HEK293 (cell line): Measurements from ENCODE around the gene SEMA4C.
"Not testable (repeated sequence)": the region's sequence is repeated elsewhere in the genome, so short reads cannot be mapped to it uniquely, and the experiment has no call there.

Source experiments
- CTCF ChIA-PET: fragments of 350-600 bp; formaldehyde crosslinking; extraction: SDS; loops from one replicate; lab custom pipeline; 2021; ENCODE audit warnings: antibody characterized with exemption; lab: Yijun Ruan, JAX
- POLR2A ChIA-PET: fragments of 300-600 bp; formaldehyde crosslinking; extraction: SDS; loops from one replicate; lab custom pipeline; 2020; ENCODE audit warnings: antibody characterized with exemption, inconsistent platforms; lab: Yijun Ruan, JAX
- H3K27ac ChIP-seq: fragments of 200-500 bp; sonication (Bioruptor generic); 2 replicates; pipeline ENCODE4 v1.5.1; 2014; ENCODE audit warnings: low read depth, low read length, control low read depth, inconsistent platforms; ENCODE audit errors: extremely low read depth
- H3K36me3 ChIP-seq, 2 experiments: fragments of 200-500 bp in 1 of 2; sonication (Bioruptor generic) in 1 of 2; 1 replicate in 1 of 2; 2 replicates in 1 of 2; pipeline ENCODE4 v1.5.1; 2014 to 2017; ENCODE audit warnings: inconsistent platforms in 2 of 2, low read length in 2 of 2; ENCODE audit not compliant: control insufficient read depth in 2 of 2, insufficient read depth in 1 of 2
- H3K4me1 ChIP-seq: fragments of 200-500 bp; sonication (Bioruptor generic); 2 replicates; pipeline ENCODE4 v1.5.1; 2014; ENCODE audit warnings: mild to moderate bottlenecking, low read length, inconsistent platforms; ENCODE audit not compliant: control insufficient read depth, insufficient read depth
- H3K4me3 ChIP-seq: 2 replicates; pipeline ENCODE4 v1.5.1; 2011; ENCODE audit warnings: low read depth, mild to moderate bottlenecking, control low read depth, low read length, moderate library complexity
- H3K9me3 ChIP-seq: fragments of 200-500 bp; sonication (Bioruptor generic); 2 replicates; pipeline ENCODE4 v1.5.1; 2014; ENCODE audit warnings: low read depth, low read length, inconsistent platforms; ENCODE audit not compliant: control insufficient read depth, insufficient read depth
- GLI4 ChIP-seq: fragments of 450-650 bp; formaldehyde crosslinking; IDR thresholded peaks from 2 replicates; pipeline ENCODE4 v1.5.1; 2016; ENCODE audit warnings: missing biosample characterization, missing genetic modification characterization
- KLF1 ChIP-seq: fragments of 450-650 bp; formaldehyde crosslinking; IDR thresholded peaks from 2 replicates; pipeline ENCODE4 v1.5.1; 2016; ENCODE audit warnings: missing biosample characterization, missing genetic modification characterization
- MZF1 ChIP-seq: fragments of 450-650 bp; formaldehyde crosslinking; IDR thresholded peaks from 2 replicates; pipeline ENCODE4 v1.5.1; 2017; ENCODE audit warnings: missing biosample characterization, missing genetic modification characterization, borderline replicate concordance
- RBAK ChIP-seq: fragments of 450-650 bp; formaldehyde crosslinking; IDR thresholded peaks from 2 replicates; pipeline ENCODE4 v1.5.1; 2016; ENCODE audit warnings: missing biosample characterization, missing genetic modification characterization
- WT1 ChIP-seq: fragments of 450-650 bp; formaldehyde crosslinking; IDR thresholded peaks from 2 replicates; pipeline ENCODE4 v1.5.1; 2016; ENCODE audit warnings: missing biosample characterization, missing genetic modification characterization
- ZFP37 ChIP-seq: fragments of 450-650 bp; formaldehyde crosslinking; IDR thresholded peaks from 2 replicates; pipeline ENCODE4 v1.5.1; 2016; ENCODE audit warnings: missing biosample characterization, missing genetic modification characterization
- ZNF184 ChIP-seq: fragments of 450-650 bp; IDR thresholded peaks from 2 replicates; pipeline ENCODE4 v1.5.1; 2018; ENCODE audit warnings: missing biosample characterization, mild to moderate bottlenecking, missing genetic modification characterization
- ZNF223 ChIP-seq: fragments of 450-650 bp; formaldehyde crosslinking; IDR thresholded peaks from 2 replicates; pipeline ENCODE4 v1.5.1; 2016; ENCODE audit warnings: missing biosample characterization, missing genetic modification characterization
- ZNF24 ChIP-seq: fragments of 450-650 bp; formaldehyde crosslinking; IDR thresholded peaks from 2 replicates; pipeline ENCODE4 v1.5.1; 2016; ENCODE audit warnings: missing biosample characterization, missing genetic modification characterization
- ZNF274 ChIP-seq, 2 experiments: fragments of 200-500 bp in 1 of 2; fragments of 450-650 bp in 1 of 2; sonication (Bioruptor generic) in 1 of 2; formaldehyde crosslinking in 1 of 2; IDR thresholded peaks; 2 replicates each; pipeline versions ENCODE4 v1.5.1 to v1.6.1; 2014 to 2016; ENCODE audit warnings: borderline replicate concordance in 1 of 2, inconsistent platforms in 1 of 2, low read length in 1 of 2, missing biosample characterization in 1 of 2, missing genetic modification characterization in 1 of 2
- ZNF341 ChIP-seq: fragments of 450-650 bp; formaldehyde crosslinking; IDR thresholded peaks from 2 replicates; pipeline ENCODE4; 2016; ENCODE audit warnings: low read depth, missing biosample characterization, missing genetic modification characterization
- ZNF416 ChIP-seq: fragments of 450-650 bp; formaldehyde crosslinking; IDR thresholded peaks from 2 replicates; pipeline ENCODE4 v1.5.1; 2016; ENCODE audit warnings: missing biosample characterization, missing genetic modification characterization
- ZNF423 ChIP-seq: fragments of 450-650 bp; formaldehyde crosslinking; IDR thresholded peaks from 2 replicates; pipeline ENCODE4 v1.5.1; 2016; ENCODE audit warnings: missing biosample characterization, missing genetic modification characterization
- ZNF501 ChIP-seq: fragments of 450-650 bp; formaldehyde crosslinking; IDR thresholded peaks from 2 replicates; pipeline ENCODE4 v1.5.1; 2016; ENCODE audit warnings: missing biosample characterization, missing genetic modification characterization
- ZNF529 ChIP-seq: fragments of 450-650 bp; formaldehyde crosslinking; IDR thresholded peaks from 2 replicates; pipeline ENCODE4 v1.5.1; 2017; ENCODE audit warnings: missing genetic modification characterization, missing biosample characterization; ENCODE audit not compliant: insufficient replicate concordance
- ZNF549 ChIP-seq: fragments of 450-650 bp; IDR thresholded peaks from 2 replicates; pipeline ENCODE4 v1.5.1; 2018; ENCODE audit warnings: missing biosample characterization, missing genetic modification characterization, mild to moderate bottlenecking, inconsistent platforms, moderate library complexity
- ZNF571 ChIP-seq: fragments of 450-650 bp; formaldehyde crosslinking; IDR thresholded peaks from 2 replicates; pipeline ENCODE4 v1.5.0; 2017; ENCODE audit warnings: missing biosample characterization, missing genetic modification characterization
- ZNF596 ChIP-seq: fragments of 450-650 bp; IDR thresholded peaks from 2 replicates; pipeline ENCODE4 v1.5.0; 2018; ENCODE audit warnings: missing biosample characterization, mild to moderate bottlenecking, missing genetic modification characterization, moderate library complexity
- ZNF654 ChIP-seq: fragments of 450-650 bp; formaldehyde crosslinking; IDR thresholded peaks from 2 replicates; pipeline ENCODE4 v1.5.1; 2016; ENCODE audit warnings: low read depth, missing biosample characterization, missing genetic modification characterization
- ZNF658 ChIP-seq: fragments of 450-650 bp; formaldehyde crosslinking; IDR thresholded peaks from 2 replicates; pipeline ENCODE4; 2016; ENCODE audit warnings: missing biosample characterization, missing genetic modification characterization
- ZNF747 ChIP-seq: fragments of 450-650 bp; formaldehyde crosslinking; IDR thresholded peaks from 2 replicates; pipeline ENCODE4 v1.5.1; 2016; ENCODE audit warnings: missing biosample characterization, missing genetic modification characterization
- TF ChIP-seq, protein P1 (sequence below): fragments of 450-650 bp; formaldehyde crosslinking; IDR thresholded peaks from 2 replicates; pipeline ENCODE4 v1.5.1; 2017; ENCODE audit warnings: missing biosample characterization, missing genetic modification characterization
- TF ChIP-seq, protein P2 (sequence below): fragments of 450-650 bp; IDR thresholded peaks from 2 replicates; pipeline ENCODE4 v1.5.1; 2018; ENCODE audit warnings: missing biosample characterization, missing genetic modification characterization
- TF ChIP-seq, protein P3 (sequence below): fragments of 450-650 bp; formaldehyde crosslinking; optimal IDR thresholded peaks from 2 replicates; pipeline ENCODE3; 2016; ENCODE audit warnings: missing biosample characterization, mild to moderate bottlenecking, missing genetic modification characterization

Gene SEMA4C

DNA sequence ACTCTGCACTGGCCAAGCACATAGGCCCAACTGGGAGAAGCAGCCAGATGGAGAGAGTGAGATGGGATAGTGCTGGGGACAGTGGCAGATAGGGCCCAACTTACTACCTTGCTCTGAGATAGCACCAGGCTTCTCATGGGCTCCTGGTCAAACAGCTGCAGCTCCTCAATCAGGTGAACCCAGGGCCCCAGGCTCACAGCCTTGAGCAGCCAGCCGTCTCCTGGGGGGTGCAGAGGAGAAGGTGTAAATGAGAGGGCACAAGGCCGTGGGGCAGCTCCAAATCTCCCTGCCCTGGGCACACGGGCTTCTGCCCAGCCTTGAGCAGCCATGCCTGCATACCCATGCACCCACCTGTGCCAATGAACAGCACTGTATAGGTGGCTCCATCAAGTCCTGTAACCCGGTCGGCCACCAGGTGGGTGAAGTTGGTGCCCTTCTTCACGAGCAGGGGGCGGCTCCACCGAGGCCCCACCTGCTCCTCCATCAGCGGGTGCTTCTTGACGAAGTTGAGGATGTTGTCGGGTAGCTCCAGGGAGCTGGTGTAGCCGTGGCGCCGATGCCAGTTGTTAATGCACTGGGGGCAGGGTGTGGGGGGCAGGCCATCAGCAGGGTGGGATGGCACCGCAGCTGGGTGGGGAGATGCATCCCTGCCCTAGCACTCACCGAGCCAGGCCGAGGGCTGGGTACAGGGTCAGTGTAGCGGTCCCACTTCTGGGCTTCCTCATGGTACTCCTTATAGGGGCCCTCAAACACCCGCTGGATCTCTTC is 6.1 kb downstream of the SEMA4C start:
- ChIA-PET CTCF (interaction anchor here (0.5 kb wide), 1 partner anchor 527 kb away, joined by 3 read pairs; no protein-coding TSS in a partner anchor), POLR2A (no interaction called here)
- no peak overlapping the region for H3K4me3 ChIP-seq
- no peak for TF ChIP-seq ZNF571
- TF ChIP-seq ZNF596 = no peak
- TF ChIP-seq, protein P1, sequence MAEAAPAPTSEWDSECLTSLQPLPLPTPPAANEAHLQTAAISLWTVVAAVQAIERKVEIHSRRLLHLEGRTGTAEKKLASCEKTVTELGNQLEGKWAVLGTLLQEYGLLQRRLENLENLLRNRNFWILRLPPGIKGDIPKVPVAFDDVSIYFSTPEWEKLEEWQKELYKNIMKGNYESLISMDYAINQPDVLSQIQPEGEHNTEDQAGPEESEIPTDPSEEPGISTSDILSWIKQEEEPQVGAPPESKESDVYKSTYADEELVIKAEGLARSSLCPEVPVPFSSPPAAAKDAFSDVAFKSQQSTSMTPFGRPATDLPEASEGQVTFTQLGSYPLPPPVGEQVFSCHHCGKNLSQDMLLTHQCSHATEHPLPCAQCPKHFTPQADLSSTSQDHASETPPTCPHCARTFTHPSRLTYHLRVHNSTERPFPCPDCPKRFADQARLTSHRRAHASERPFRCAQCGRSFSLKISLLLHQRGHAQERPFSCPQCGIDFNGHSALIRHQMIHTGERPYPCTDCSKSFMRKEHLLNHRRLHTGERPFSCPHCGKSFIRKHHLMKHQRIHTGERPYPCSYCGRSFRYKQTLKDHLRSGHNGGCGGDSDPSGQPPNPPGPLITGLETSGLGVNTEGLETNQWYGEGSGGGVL = no peak
- TF ChIP-seq, protein P2, sequence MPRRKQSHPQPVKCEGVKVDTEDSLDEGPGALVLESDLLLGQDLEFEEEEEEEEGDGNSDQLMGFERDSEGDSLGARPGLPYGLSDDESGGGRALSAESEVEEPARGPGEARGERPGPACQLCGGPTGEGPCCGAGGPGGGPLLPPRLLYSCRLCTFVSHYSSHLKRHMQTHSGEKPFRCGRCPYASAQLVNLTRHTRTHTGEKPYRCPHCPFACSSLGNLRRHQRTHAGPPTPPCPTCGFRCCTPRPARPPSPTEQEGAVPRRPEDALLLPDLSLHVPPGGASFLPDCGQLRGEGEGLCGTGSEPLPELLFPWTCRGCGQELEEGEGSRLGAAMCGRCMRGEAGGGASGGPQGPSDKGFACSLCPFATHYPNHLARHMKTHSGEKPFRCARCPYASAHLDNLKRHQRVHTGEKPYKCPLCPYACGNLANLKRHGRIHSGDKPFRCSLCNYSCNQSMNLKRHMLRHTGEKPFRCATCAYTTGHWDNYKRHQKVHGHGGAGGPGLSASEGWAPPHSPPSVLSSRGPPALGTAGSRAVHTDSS = no peak
- TF ChIP-seq, protein P3, sequence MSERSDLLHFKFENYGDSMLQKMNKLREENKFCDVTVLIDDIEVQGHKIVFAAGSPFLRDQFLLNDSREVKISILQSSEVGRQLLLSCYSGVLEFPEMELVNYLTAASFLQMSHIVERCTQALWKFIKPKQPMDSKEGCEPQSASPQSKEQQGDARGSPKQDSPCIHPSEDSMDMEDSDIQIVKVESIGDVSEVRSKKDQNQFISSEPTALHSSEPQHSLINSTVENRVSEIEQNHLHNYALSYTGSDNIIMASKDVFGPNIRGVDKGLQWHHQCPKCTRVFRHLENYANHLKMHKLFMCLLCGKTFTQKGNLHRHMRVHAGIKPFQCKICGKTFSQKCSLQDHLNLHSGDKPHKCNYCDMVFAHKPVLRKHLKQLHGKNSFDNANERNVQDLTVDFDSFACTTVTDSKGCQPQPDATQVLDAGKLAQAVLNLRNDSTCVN = no peak
- no peak for TF ChIP-seq ZNF24 (tag by site-specific recombination)
- no peak for TF ChIP-seq MZF1 (tag by site-specific recombination)
- no peak for TF ChIP-seq ZNF341
- no peak for TF ChIP-seq ZFP37 (tag by site-specific recombination)
- peaks cover 0 to 74% of the 10 kb centered on the region in 2 experiments; a peak in 1 of 3 replicates for H3K36me3 ChIP-seq
- no peaks in the 10 kb centered on the region for H3K9me3 ChIP-seq
- peaks cover 3% of the 10 kb centered on the region; the same call in 1 of the 2 replicates for H3K4me1 ChIP-seq
- no peak overlapping the region for H3K27ac ChIP-seq

DNA sequence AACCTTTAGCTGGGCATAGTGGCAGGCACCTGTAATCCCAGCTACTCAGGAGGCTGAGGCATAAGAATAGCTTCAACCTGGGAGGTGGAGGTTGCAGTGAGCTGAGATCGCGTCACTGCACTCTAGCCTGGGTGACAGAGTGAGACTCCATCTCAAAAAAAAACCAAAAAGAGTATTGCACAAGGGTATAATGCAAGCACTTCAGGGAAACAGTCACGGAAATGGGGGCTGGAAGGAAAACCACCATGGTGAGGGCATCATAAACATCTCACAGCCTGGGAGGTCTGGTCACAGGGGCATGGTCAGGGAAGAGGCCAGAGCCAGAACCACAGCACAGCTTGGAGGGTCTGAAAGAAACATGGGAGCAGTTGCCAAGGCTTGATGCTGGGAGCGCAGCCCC is 6.8 kb downstream of the SEMA4C start:
- H3K27ac ChIP-seq, POLR2A ChIA-PET, H3K4me1 ChIP-seq, H3K9me3 ChIP-seq, H3K4me3 ChIP-seq: not testable (repeated sequence)
- CTCF ChIA-PET = interaction anchor here (0.9 kb wide), 1 partner anchor 88 kb away, joined by 5 read pairs; no protein-coding TSS in a partner anchor
- peaks cover 0 to 74% of the 10 kb centered on the region in 2 experiments; a peak in 1 of 3 replicates for H3K36me3 ChIP-seq

DNA sequence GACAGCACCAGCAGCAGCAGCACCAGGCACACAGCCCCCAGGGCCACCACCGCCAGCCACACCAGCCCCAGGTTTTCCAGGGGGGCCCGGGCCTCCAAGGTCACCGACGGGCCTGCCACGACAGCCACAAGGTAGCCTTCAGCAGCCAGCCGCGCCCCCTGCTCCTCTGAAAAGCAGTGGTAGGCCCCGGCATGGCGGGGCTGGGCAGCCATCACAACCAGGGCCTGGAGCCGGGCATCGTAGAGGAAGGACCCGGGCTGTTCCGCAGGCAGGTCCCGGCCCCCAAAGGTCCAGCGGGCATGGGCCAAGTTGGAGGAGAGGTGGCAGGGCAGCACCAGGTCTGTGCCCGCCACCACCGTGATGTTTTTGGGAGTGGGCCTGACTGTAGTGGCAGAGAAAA is 8.8 kb downstream of the SEMA4C start:
- CTCF ChIA-PET = interaction anchor here (1.0 kb wide), 1 partner anchor 90 kb away, joined by 3 read pairs; no protein-coding TSS in a partner anchor
- TF ChIP-seq WT1 (tag by site-specific recombination) (no peak), ZNF223 (no peak), ZNF184 (tag by site-specific recombination) (no peak), ZNF747 (tag by site-specific recombination) (no peak), ZNF529 (no peak), ZNF501 (tag by site-specific recombination) (no peak), GLI4 (tag by site-specific recombination) (no peak), ZNF654 (tag by site-specific recombination) (no peak), ZNF423 (tag by site-specific recombination) (no peak), ZNF416 (no peak), ZNF274 (IDR thresholded peaks at IDR 0.05; ENCODE audit: low read length) (no peak), ZNF274 (tag by site-specific recombination; IDR thresholded peaks at IDR 0.05; ENCODE audit: borderline replicate concordance) (no peak), ZNF549 (no peak), KLF1 (no peak), RBAK (tag by site-specific recombination) (no peak), ZNF658 (tag by site-specific recombination) (no peak)
- TF ChIP-seq, protein P2 = no peak
- POLR2A ChIA-PET = no interaction called here
- H3K4me3 ChIP-seq = no peak overlapping the region
- no peak overlapping the region for H3K27ac ChIP-seq
- H3K4me1 ChIP-seq = no peaks in the 10 kb centered on the region
- H3K9me3 ChIP-seq = no peaks in the 10 kb centered on the region
- peaks cover 0 to 57% of the 10 kb centered on the region in 2 experiments; a peak in 2 of 3 replicates for H3K36me3 ChIP-seq
